ENCODE results near the gene C10orf62.

Gene C10orf62

DNA sequence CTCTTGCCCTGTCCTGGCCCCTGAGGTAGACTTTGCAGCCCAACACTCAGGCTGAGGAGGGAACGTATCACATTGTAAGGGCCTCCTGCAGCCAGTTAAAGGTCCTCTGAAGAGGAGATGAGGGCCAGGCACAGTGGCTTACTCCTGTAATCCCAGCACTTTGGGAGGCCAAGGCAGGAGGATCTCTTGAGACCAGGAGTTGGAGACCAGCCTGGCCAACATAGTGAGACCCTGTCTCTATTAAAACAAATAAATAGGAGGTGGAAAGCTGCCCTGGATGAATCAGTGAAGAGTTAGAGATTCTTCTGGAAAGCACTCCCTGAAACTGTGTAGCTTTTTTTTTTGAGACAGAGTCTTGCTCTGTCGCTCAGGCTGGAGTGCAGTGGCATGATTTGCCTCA, 2.3 kb upstream of the C10orf62 start:
- no peak for DNase-seq

GRCh38 chr10:97590082-97590747, 694 bp downstream of the C10orf62 start:
- peak; percentile 10 to 14 for DNase-seq

- DNase-seq = no peak
Measured at GRCh38 chr10:97590748-97591495, 1.4 kb downstream of the C10orf62 start.

DNA sequence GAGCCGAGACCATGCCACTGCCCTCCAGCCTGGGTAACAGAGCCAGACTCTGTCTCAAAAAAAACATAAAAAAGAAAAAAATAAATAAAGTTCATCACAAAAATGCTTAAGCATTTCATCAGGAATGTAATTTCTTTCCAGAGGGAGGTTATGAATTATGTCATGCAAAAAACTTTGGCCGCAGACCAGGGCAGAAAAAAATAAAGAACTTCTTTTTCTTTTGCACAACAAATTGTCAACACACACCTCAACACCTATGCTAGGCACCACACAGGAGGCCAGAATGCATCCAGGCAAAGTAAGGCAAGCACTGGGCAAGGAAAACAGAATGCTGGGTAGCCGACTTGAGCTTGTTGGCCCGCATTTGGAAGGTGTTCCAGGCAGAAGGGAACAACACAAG, 3.9 kb downstream of the C10orf62 start:
- no peak for DNase-seq

DNA sequence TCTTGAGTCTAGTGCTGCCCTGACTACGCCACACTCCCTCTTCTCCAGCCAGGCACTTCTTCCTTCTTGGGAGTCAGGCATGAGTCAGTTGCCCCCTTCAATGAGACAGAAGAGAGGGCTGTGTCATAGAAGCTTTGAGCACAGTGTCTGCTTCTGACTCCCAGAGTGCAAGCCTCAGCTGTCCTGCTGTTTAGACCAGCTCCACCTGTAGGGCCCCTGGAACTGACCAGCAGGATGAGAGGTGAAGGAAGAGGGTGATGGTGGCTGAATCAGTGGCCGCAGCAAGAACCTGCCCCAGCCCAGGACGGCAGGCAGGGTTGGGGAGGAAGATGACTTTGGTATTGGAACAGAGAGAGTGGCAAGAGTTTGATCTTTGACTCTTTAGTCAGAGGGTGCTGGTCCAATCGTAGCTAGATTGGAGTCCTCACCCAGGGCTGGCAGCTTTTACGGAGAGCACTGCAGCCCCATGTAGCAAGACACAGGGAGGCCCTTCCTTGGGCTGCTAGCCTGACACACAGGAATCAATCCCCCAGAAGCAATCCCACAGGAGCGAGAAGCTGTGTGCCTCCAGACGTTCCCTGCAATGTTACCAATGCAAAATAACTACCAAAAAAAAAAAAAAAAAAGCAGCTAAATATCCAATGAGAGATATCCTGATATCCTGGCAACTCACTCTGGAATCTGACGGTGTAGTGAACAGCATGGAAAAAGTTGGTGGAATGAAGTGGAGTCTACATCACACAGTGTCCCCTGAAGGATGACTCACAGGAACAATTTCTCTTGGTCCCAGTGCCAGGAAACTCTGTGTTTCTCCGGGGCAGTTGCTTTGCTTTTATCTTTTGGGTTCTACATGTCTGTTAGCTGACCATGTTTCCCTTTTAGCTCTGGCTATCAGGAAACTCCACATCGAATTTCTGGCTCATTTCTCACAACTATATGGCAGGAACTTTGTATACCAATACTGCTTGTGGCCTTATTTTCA, 6.9 kb downstream of the C10orf62 start:
- no peak for DNase-seq

DNA sequence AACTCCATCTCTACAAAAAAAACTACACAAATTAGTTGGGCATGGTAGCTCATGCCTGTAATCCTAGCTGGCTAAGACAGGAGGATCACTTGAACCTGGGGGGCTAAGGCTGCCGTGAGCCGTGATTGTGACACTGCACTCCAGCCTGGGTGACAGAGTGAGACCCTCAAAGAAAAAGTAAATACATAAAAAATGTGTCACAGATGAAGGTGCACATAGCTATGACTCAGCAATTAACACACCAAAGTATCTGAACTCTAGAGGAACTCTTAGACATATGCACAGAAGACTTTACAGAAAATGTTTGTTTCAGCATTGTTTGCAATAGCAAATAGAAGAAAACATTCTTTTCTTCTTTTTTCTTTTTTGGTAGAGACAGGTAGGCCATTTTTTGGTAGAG, 8.3 kb downstream of the C10orf62 start:
- no peak for DNase-seq

DNA sequence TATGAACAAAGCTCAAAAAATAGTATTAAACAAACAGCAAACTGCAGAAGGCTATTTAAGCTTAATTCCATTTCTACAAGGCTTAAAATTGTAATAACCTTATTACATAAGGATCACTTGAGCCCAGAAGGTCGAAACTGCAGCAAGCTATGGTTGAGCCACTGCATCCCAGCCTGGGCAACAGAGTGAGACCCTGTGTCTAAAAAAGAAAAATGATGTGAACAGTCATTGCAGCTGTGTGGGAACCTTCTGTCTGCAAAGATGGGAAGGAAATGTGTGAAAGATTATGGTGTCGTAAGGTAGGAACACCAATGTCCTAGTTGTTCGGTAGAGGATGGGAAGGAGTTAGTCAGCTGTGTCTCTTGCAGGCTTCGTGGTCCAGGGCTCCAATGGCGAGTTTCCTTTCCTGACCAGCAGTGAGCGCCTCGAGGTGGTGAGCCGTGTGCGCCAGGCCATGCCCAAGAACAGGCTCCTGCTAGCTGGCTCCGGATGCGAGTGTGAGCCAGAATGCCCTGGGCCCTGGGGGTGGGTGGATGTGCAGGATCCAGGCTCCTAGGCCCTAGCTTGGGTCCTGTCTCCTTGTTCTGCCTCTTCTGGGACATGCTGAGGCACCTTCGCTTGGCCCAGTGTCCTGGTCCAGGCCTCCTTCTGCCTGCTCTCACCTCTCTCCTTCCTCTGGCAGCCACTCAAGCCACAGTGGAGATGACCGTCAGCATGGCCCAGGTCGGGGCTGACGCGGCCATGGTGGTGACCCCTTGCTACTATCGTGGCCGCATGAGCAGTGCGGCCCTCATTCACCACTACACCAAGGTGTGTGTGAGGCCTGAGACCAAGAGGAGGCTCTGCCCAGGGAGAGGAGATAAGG, 9.1 kb downstream of the C10orf62 start:
- DNase-seq = no peak

GRCh38 chr10:97599272-97599619, 9.7 kb downstream of the C10orf62 start:
- DNase-seq = no peak

DNA sequence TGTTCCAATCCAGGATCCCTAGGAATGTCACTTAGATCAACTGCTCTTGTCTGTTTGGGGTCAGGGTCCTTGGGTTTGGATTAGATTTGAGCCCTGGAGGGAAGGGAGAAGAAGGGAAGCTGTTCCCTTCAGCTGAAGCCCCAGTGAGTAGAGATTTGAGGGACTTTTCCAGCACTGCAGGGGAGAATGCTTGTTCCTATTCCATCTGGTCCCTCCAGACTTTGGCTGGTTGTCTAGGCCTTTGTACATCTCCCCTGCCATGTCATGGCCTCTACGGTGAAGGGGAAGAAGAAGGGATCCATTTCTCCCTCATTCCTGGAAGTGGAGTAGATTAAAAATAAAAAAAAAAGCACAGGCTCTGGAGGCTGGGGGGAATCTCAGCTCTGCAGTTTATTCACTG, 11.1 kb downstream of the C10orf62 start:
- DNase-seq = no peak

DNA sequence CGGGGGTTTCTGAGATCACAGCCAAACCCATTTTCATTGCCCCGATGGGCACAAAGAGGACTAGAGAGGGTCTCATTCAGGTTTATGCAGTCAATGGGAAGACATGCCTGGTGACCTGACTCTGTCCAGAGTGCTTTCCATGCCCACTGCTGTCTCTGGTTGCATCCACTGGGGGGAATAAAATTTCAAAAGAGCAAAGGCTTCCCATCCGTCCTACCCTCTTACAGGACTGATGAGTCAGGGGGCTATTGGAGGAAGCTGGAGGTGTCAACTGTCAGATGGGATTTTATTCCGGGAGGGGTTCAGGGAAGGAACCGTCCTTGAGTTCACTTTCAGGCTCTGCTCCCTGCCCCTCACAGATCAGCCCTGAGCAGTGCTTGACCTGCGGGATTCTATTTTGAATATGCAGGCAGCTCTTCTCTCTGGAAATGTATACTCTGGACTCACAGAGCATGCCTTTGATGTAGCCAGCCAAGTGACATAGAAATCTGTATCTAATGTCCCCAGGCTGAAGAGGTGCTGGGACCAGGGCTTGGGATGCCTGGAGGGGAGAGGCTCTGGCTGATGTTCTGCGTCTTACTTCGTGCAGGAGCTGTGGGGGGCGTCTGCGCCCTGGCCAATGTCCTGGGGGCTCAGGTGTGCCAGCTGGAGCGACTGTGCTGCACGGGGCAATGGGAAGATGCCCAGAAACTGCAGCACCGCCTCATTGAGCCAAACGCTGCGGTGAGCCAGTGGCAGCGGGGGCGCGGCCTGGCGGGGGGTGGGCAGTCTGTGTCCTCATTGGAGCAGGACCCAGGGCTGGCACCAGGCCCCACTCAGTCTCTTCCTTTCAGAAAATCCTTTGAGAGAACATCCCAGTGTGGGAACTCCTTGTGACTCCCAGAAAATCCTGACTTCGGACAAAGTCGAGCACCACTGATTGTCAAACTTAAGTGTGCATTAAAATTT, 12.0 kb downstream of the C10orf62 start:
- no peak for DNase-seq

GRCh38 chr10:97607095-97607636, 17.6 kb downstream of the C10orf62 start:
- no peak for DNase-seq

- DNase-seq = no peak
Measured at GRCh38 chr10:97608991-97609561, 19.6 kb downstream of the C10orf62 start.

DNA sequence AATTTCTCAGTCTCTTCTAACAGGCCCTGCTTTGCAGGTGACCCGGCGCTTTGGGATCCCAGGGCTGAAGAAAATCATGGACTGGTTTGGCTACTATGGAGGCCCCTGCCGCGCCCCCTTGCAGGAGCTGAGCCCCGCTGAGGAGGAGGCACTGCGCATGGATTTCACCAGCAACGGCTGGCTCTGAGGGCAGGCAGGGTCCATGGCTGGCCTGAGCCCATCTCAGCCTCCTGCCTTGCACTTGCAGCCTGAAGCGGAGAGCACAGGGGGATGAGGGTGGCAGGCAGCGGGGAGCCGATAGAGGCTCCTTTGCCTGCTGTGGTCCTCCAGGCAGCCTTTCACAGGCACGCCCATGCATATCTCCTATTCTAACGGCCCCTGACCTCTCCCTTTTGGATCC, 22.0 kb downstream of the C10orf62 start:
- no peak for DNase-seq

DNA sequence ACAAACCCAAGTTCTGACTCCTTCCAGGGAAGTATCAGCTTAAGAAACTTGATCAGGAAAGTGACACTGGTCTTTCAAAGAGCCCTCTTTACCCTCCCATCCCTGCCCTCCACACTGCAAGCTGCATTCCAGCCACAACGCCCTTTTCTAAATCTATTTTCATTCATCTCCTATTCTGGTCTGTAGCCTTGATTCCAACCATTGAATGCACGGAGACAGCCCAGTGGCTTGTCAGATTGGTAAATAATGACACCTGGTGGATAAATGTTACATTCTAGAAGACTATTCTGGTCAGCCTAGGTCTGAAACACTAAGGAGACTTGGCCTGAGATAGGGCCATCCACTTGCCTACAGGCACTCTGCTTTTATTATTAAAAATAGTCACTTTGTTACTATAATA, 22.9 kb downstream of the C10orf62 start:
- DNase-seq = no peak

DNA sequence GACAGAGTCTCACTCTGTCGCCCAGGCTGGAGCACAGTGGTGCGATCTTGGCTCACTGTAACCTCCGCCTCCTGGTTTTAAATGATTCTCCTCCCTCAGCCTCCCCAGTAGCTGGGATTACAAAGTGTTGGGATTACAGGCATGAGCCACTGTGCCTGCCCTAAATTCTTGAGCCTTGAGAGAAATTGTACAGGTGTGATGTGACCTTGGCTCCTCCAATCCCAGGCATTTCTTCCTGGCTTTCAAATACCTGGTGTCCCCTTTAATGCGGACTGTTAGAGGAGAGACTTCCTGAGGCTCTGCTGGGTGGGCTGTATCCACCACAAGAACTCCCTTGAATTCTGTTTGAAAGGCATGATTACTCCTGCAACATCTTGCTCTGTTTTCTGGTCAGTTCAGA, 28.8 kb downstream of the C10orf62 start:
- no peak for DNase-seq

- no peak for DNase-seq
Measured at GRCh38 chr10:97618733-97619132, 29.2 kb downstream of the C10orf62 start.

- no peak for DNase-seq
Measured at GRCh38 chr10:97623277-97623676, 33.8 kb downstream of the C10orf62 start.

DNA sequence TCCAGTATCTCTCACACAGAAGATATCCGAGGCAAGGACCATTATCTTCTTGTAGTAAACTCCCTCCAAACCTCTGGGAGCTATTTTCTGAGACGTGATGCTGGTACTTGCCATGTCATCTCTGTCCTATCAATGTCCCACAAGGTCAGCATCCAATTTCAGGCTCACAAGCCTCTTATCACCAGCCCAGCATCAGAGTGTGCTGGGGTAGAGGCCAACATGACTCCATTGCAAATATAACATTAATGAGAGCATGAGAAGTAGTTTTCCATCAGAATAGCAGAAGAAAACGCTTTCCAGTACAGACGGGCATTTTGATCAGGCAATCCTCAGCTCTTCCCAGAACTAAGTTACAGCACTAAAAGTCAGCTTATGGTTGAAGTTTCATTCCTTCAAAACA, 38.2 kb downstream of the C10orf62 start:
- DNase-seq = no peak

DNA sequence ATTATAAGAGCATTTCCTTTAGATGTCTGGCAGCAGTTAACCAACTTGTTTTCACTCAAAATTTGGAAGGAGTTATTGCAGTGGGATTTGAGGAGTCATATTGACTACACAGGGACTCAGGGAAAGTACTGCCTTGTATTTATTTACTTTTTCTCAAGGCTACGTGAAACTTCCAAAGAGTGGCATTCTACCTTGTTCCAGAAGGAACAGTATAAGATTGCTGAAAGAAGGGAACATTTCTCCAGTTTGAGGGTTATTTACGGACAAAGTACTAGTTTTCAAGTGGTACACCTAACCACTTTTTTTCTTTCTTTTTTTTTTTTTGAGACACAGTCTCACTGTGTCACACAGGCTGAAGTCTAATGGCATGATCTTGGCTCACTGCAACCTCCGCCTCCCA, 38.7 kb downstream of the C10orf62 start:
- no peak for DNase-seq

GRCh38 chr10:97629289-97629688, 39.8 kb downstream of the C10orf62 start:
- no peak for DNase-seq

GRCh38 chr10:97631098-97631497, 41.6 kb downstream of the C10orf62 start:
- DNase-seq = no peak
